Measurements from ENCODE around the gene KCNF1. TPM values are rescaled to one million over a fixed set of nuclear protein-coding genes. Genes with fewer than 3 reads are reported as not detected.
"Not testable (repeated sequence)": the region's sequence is repeated elsewhere in the genome, so short reads cannot be mapped to it uniquely, and the experiment has no call there.

KCNF1 gene
- total RNA-seq, 2 experiments from 2014 or later: not detected

GRCh38 chr2:10948606-10949230 is 37.0 kb downstream of the KCNF1 start:
- H3K27ac Mint-ChIP-seq: no peak overlapping the region
- H3K4me1 Mint-ChIP-seq: peaks cover 14% of the 10 kb centered on the region
- H3K36me3 Mint-ChIP-seq: peaks cover 6% of the 10 kb centered on the region
- peaks cover 48% of the 10 kb centered on the region for H3K27me3 Mint-ChIP-seq
- no peak overlapping the region for H3K4me3 Mint-ChIP-seq
- DNase-seq: no peak
- peaks cover 10% of the 10 kb centered on the region for H3K9me3 Mint-ChIP-seq

GRCh38 chr2:10949835-10950234 is 38.1 kb downstream of the KCNF1 start:
- Mint-ChIP-seq H3K4me3 (no peak overlapping the region), H3K27me3 (peaks cover 38% of the 10 kb centered on the region)

DNA sequence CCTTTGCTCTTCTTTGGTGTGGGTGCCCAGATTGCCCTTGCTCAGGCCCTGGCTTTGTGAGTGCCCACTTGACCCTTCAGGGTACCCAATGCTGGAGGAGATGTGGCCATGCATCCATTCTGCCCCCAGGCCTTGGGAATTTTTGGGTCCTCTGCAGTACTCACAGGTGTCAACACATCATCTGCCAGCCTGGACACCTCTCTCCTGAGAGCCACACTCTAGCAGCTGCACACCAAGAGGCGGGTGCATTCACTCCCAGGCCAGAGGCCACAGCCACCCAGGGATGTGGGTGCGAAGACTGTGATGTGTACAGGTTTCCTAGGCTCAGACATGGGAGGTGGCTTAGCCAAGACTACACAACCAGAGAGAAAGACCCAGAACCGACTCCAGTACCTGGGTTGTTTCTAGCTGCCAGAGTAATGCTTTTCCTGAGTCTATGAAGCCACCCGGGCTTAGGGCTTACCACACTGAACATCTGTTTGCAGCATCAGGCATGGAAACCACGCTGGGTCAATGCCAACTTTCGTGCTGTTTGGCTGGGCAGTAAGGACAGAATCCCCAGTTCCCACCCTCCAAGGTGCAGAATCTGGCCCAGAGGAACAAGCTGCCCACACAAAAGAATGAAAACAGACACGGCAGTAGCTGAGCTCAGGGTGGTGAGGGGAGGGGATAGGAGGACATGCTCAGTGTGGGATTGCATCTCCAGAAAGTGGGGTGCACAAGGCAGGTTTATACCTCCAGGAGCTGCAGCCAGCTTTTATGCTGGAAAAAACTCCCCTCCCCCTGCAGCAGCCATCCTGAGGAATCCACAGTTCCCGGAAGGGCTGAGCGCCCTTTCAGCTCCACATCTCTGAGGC is 40.1 kb downstream of the KCNF1 start:
- peaks cover 10% of the 10 kb centered on the region for H3K9me3 Mint-ChIP-seq
- H3K27ac Mint-ChIP-seq: no peak overlapping the region
- H3K27me3 Mint-ChIP-seq: peaks cover 38% of the 10 kb centered on the region
- no peak overlapping the region for H3K4me3 Mint-ChIP-seq
- no peak for DNase-seq
- H3K4me1 Mint-ChIP-seq: peaks cover 14% of the 10 kb centered on the region
- peaks cover 6% of the 10 kb centered on the region for H3K36me3 Mint-ChIP-seq

More at GRCh38 chr2:10949835-10950234, 38.1 kb downstream of the KCNF1 start:
- H3K27ac Mint-ChIP-seq: no peak overlapping the region
- H3K4me1 Mint-ChIP-seq: peaks cover 14% of the 10 kb centered on the region
- H3K9me3 Mint-ChIP-seq: peaks cover 10% of the 10 kb centered on the region
- peaks cover 6% of the 10 kb centered on the region for H3K36me3 Mint-ChIP-seq
- DNase-seq: no peak

DNA sequence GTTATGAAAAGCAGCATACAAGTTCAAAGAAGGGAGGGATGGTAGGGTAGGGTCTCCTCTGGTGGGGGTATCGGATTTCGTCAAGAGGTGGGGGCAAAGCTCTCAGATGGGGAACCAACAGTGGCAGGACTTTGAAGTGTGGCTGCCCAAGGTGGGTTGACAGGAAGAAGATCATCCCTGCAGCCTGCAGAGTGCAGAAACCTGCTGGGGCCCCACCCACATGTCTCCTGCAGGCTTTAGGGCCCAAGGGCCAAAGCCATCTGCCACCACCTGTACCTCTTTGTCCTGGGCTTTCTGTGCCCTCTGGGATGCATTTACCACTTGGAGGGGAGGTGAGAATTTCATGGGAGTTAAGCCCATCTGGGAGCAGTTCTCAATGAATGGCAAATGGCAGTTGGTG is 42.7 kb downstream of the KCNF1 start:
- H3K36me3 Mint-ChIP-seq: peaks cover 6% of the 10 kb centered on the region
- peaks cover 12% of the 10 kb centered on the region for H3K4me1 Mint-ChIP-seq
- H3K9me3 Mint-ChIP-seq: peaks cover 10% of the 10 kb centered on the region
- no peak overlapping the region for H3K27ac Mint-ChIP-seq
- DNase-seq: no peak
- H3K27me3 Mint-ChIP-seq: peaks cover 45% of the 10 kb centered on the region
- H3K4me3 Mint-ChIP-seq: no peak overlapping the region

DNA sequence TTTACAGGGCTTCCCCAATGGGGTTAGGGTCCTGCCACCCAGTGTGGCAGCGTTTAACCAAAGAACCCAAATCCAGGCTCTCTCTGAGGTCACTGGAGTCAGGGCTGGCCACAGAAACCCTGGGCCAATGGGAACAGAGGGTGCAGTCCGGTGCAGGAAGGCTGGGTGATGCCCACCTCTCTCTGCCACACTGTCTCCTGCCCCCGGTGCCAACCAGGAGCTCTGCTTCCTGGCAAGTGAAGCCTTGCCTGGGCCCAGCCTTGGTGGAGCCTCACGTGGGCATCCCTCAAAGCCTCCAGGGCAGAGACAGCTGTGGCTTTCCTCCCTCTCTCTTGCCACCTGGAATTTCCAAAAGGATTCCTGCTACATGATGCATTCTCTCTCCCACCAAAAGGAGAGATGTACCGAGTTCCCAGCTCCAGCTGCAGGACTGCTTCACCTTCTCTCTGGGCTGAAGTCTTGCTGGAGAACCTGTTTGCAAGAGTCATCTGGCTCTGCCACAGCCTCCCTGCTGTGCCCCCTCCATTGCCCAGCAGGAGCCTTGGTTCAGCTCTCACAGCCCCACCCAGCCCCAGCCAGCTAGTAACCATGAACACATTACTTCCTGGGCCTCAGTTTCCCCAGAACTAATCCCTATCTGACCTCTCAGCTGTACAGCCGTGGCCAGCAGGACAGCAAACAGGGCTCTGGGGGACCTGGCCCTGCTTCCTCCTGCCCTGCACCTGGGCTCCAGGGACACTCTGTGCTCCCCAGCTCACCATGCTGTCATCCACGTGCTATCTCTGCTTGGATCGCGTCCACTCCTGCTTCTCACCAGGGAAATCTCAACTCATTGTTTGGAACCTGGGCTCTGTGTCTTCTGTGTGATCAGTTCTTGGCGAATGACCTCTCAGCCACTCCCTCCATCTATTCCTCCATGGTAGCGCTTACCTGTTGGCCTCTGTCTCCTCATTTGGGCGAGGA is 43.4 kb downstream of the KCNF1 start:
- peaks cover 10% of the 10 kb centered on the region for H3K9me3 Mint-ChIP-seq
- H3K27ac Mint-ChIP-seq: no peak overlapping the region
- no peak for DNase-seq
- H3K27me3 Mint-ChIP-seq: peaks cover 44% of the 10 kb centered on the region
- H3K36me3 Mint-ChIP-seq: peaks cover 6% of the 10 kb centered on the region
- no peak overlapping the region for H3K4me3 Mint-ChIP-seq
- peaks cover 12% of the 10 kb centered on the region for H3K4me1 Mint-ChIP-seq

DNA sequence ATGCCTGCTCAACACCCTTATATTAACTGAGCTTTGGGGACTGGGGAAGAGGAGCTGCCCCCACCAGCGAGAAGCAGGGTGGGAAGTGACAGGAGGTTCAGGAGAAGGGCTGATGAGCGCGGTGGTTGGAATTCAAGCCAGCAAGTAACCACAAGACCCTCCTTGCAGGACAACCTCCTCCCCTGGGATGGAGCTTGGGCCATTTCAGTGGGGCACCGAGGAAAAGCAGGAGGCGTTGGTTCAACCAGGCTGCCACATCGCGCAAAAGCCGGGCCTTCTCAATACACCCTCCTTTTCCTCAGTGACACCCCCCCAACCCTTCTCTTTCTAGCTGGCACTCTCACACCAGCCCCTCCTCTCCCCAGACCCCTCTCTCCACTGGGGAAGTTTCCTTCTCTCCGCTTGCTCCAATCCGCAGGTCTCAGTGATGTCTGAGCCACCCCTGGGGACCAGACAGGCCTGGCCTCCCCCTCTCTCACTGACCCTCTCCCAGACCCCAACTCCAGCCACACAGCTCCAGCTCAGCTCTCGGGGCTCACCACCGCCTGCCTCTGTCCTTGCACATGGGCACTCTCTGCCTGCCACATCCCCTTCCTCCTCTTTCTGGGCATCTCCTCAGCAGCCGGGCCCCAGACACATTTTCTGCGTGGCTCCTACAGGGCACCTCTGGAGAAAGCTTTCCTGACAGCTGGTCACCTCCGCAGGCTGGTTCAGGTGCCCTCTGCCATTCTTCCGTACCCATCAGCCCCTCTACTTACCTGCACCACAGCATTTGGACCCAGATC is 44.5 kb downstream of the KCNF1 start:
- H3K27ac Mint-ChIP-seq: no peak overlapping the region

DNA sequence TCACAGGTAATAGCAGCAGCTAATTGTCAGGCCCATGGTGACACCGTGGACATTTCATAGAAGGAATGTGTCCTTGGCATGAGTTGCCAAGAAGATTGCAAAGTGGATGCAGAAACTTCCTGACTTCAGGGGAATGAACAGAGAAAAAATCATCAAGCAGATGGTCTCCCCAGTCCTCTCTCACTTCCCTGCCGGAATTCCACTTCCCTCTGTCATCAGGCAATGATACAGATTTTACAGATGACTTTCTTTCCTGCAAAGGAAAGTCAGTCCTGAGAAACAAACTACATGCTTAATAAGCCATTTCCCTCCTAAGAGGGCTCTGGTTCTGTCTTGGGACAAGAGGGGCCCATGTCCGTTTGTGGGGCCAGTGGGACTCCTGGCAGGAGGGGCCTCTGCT is 45.7 kb downstream of the KCNF1 start:
- no peak for DNase-seq
- peaks cover 40% of the 10 kb centered on the region for H3K27me3 Mint-ChIP-seq
- peaks cover 10% of the 10 kb centered on the region for H3K9me3 Mint-ChIP-seq
- H3K4me3 Mint-ChIP-seq: no peak overlapping the region
- peaks cover 6% of the 10 kb centered on the region for H3K36me3 Mint-ChIP-seq
- H3K4me1 Mint-ChIP-seq: peaks cover 11% of the 10 kb centered on the region
- no peak overlapping the region for H3K27ac Mint-ChIP-seq

More for the DNA sequence above, 44.5 kb downstream of the KCNF1 start:
- H3K9me3 Mint-ChIP-seq: peaks cover 10% of the 10 kb centered on the region
- H3K4me3 Mint-ChIP-seq: no peak overlapping the region
- peaks cover 6% of the 10 kb centered on the region for H3K36me3 Mint-ChIP-seq
- H3K27me3 Mint-ChIP-seq: peaks cover 41% of the 10 kb centered on the region
- H3K4me1 Mint-ChIP-seq: peaks cover 12% of the 10 kb centered on the region
- no peak for DNase-seq

DNA sequence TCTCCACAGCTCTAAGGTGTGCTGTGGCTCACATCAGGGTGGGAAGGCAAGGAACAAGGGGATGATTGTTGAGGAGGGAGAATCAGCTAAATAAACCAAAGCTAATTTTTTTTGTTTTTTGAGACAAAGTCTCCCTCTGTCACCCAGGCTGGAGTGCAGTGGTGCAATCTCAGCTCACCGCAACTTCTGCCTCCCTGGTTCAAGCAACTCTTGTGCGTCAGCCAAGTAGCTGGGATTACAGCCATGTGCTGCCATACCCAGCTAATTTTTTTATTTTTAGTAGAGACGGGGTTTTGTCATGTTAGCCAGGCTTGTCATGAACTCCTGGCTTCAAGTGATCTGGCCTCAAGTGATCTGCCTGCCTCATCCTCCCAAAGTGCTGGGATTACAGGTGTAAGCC is 46.7 kb downstream of the KCNF1 start:
- H3K27me3 Mint-ChIP-seq: peaks cover 35% of the 10 kb centered on the region
- not testable (repeated sequence) for H3K4me3 Mint-ChIP-seq, H3K27ac Mint-ChIP-seq, H3K9me3 Mint-ChIP-seq, DNase-seq, H3K36me3 Mint-ChIP-seq, H3K4me1 Mint-ChIP-seq

GRCh38 chr2:10960606-10961489 is 49.1 kb downstream of the KCNF1 start:
- Mint-ChIP-seq H3K27me3 (peaks cover 33% of the 10 kb centered on the region), H3K9me3 (no peaks in the 10 kb centered on the region), H3K4me1 (no peaks in the 10 kb centered on the region), H3K36me3 (no peaks in the 10 kb centered on the region), H3K4me3 (no peak overlapping the region), H3K27ac (no peak overlapping the region)
- DNase-seq: no peak

GRCh38 chr2:10961490-10961875 is 49.7 kb downstream of the KCNF1 start:
- no peak for DNase-seq
- Mint-ChIP-seq H3K4me1 (no peaks in the 10 kb centered on the region), H3K4me3 (no peak overlapping the region), H3K9me3 (no peaks in the 10 kb centered on the region), H3K27ac (no peak overlapping the region), H3K27me3 (peaks cover 30% of the 10 kb centered on the region), H3K36me3 (no peaks in the 10 kb centered on the region)

DNA sequence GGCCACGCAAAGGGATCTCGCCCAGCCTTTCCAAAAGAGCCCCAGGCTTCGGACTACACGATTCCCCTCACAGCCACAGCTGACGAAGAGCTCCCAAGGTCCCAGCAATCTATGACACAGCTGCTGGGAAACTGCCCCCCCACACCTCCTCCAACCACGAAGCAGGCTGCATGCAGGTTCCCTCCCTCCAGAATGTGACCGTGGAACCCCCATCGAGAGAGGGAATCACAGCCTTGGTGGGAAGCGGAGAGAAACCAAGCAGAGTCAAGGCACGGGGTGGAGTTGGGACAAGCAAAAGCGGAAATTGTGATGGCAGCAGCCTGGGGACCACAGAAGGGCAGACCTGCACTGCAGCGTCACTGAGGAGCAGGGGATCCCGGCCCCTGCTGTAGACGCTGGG is 50.3 kb downstream of the KCNF1 start:
- no peak for DNase-seq
- Mint-ChIP-seq H3K4me3 (no peak overlapping the region), H3K27me3 (peaks cover 24% of the 10 kb centered on the region), H3K9me3 (no peaks in the 10 kb centered on the region), H3K4me1 (no peaks in the 10 kb centered on the region), H3K36me3 (no peaks in the 10 kb centered on the region), H3K27ac (no peak overlapping the region)

DNA sequence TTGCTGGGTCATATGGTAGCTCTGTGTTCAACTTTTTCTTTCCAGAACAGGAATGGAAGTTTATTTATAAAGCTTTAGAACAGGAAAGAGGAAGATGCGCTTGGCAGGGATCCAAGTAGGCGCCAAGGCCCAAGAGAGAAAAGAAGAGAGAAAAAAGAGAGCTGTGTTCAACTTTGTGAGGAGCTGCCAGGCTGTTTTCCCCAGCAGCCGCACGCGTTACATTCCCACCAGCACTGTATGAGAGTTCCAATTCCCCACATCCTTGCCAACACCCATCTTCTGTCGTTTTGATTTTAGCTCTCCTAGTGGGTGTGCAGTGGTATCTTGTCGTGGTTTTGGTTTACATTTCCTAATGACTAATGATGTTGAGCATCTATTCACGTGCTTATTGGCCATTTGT is 51.4 kb downstream of the KCNF1 start:
- Mint-ChIP-seq H3K4me3 (no peak overlapping the region), H3K9me3 (no peaks in the 10 kb centered on the region), H3K27ac (no peak overlapping the region), H3K36me3 (no peaks in the 10 kb centered on the region), H3K4me1 (no peaks in the 10 kb centered on the region), H3K27me3 (peaks cover 13% of the 10 kb centered on the region)
- no peak for DNase-seq

Measured in activated naive CD8-positive, alpha-beta T cell treated with anti-CD3 and anti-CD28 coated beads for 36 hours (primary cell).